HG03432 (cell line): ENCODE data around the gene RUNX1.

Source experiments
- ATAC-seq: cut with Tn5 transposase; IDR thresholded peaks from one replicate; pipeline ENCODE4 v1.9.1; 2021; ENCODE audit warnings: mild to moderate bottlenecking, moderate library complexity; ENCODE audit not compliant: unreplicated experiment

The RUNX1 gene

GRCh38 chr21:34885626-34886239 lies 163.4 kb downstream of the RUNX1 start:
- no peak for ATAC-seq

- ATAC-seq: no peak
These were observed 164.0 kb downstream of the RUNX1 start for GRCh38 chr21:34885125-34885524.

GRCh38 chr21:34884346-34884929 lies 164.7 kb downstream of the RUNX1 start:
- no peak for ATAC-seq

GRCh38 chr21:34883491-34884271 lies 165.4 kb downstream of the RUNX1 start:
- no peak for ATAC-seq

GRCh38 chr21:34882719-34883131 lies 166.4 kb downstream of the RUNX1 start:
- no peak for ATAC-seq

- no peak for ATAC-seq
These were observed 167.2 kb downstream of the RUNX1 start for GRCh38 chr21:34881839-34882371.

- ATAC-seq: no peak
These were observed 167.7 kb downstream of the RUNX1 start for GRCh38 chr21:34881421-34881820.

- no peak for ATAC-seq
These were observed 168.7 kb downstream of the RUNX1 start for GRCh38 chr21:34880401-34880800.

- ATAC-seq: no peak
These were observed 170.2 kb downstream of the RUNX1 start for GRCh38 chr21:34878940-34879339.

GRCh38 chr21:34878501-34878900 lies 170.6 kb downstream of the RUNX1 start:
- no peak for ATAC-seq

GRCh38 chr21:34877485-34878128 lies 171.5 kb downstream of the RUNX1 start:
- ATAC-seq: no peak

GRCh38 chr21:34875830-34876229 lies 173.3 kb downstream of the RUNX1 start:
- ATAC-seq: no peak

GRCh38 chr21:34874684-34875513 lies 174.2 kb downstream of the RUNX1 start:
- ATAC-seq: no peak

GRCh38 chr21:34871026-34871908 lies 177.8 kb downstream of the RUNX1 start:
- ATAC-seq: no peak

GRCh38 chr21:34870246-34870645 lies 178.9 kb downstream of the RUNX1 start:
- ATAC-seq: no peak

- no peak for ATAC-seq
These were observed 179.6 kb downstream of the RUNX1 start for GRCh38 chr21:34869545-34869944.

- ATAC-seq: no peak
These were observed 181.3 kb downstream of the RUNX1 start for GRCh38 chr21:34867785-34868184.

GRCh38 chr21:34865400-34866241 lies 183.5 kb downstream of the RUNX1 start:
- peak; percentile 92 for ATAC-seq
